Endothelial cell of umbilical vein (primary cell): ENCODE data around the gene LANCL2. TPM values are rescaled to one million over a fixed set of nuclear protein-coding genes. Genes with fewer than 3 reads are reported as not detected.

ENCODE experiments used
- BruUV-seq: library from RNA; stranded (reverse); fragments of 400-500 nt; replicated peaks from 2 replicates; lab custom pipeline; 2021; lab: Mats Ljungman, UMichigan
- CTCF ChIA-PET: fragments of 300-600, 350-600 bp; sonication (Branson Sonifier 250); formaldehyde crosslinking; loops from one replicate; lab custom pipeline; 2021; ENCODE audit warnings: antibody characterized with exemption, inconsistent platforms; lab: Charles Lee
- POLR2A ChIA-PET: fragments of 300-600, 350-600 bp; sonication (Branson Sonifier 250); formaldehyde crosslinking; loops from one replicate; lab custom pipeline; 2021; ENCODE audit warnings: antibody characterized with exemption, inconsistent platforms; lab: Charles Lee
- DNase-seq: peaks from one replicate; pipeline ENCODE4 v3.0.0-alpha.2; 2011; ENCODE audit warnings: low read depth, low spot score
- FAIRE-seq: peaks from 2 replicates; lab custom pipeline; 2011; peaks lifted over from hg19 to GRCh38; lab: Jason Lieb, UNC
- H2AFZ ChIP-seq: 2 replicates; pipeline ENCODE4 v1.6.0; 2012; ENCODE audit warnings: low read depth, low read length, control low read depth, inconsistent platforms
- H3K27ac ChIP-seq: 2 replicates; pipeline ENCODE4 v1.5.1; 2011; ENCODE audit warnings: low read depth, mild to moderate bottlenecking, control low read depth, low read length, moderate library complexity; ENCODE audit not compliant: insufficient read depth
- H3K27me3 ChIP-seq, 2 experiments: 2 replicates each; pipeline versions ENCODE4 v1.6.0 to v1.6.1; 2011; ENCODE audit warnings: low read length in 2 of 2, mixed read lengths in 1 of 2; ENCODE audit not compliant: control insufficient read depth in 2 of 2, insufficient read depth in 2 of 2
- H3K36me3 ChIP-seq, 2 experiments: 2 replicates in 1 of 2; 3 replicates in 1 of 2; pipeline ENCODE4 v1.5.1; 2011; ENCODE audit warnings: low read length in 2 of 2, mild to moderate bottlenecking in 1 of 2, moderate library complexity in 1 of 2; ENCODE audit not compliant: control insufficient read depth in 2 of 2, insufficient read depth in 2 of 2; ENCODE audit errors: extremely low read depth in 1 of 2
- H3K4me1 ChIP-seq: 3 replicates; pipeline ENCODE4 v1.5.1; 2011; ENCODE audit warnings: mild to moderate bottlenecking, low read length; ENCODE audit not compliant: control insufficient read depth, insufficient read depth; ENCODE audit errors: extremely low read depth
- H3K4me2 ChIP-seq: 2 replicates; pipeline ENCODE4 v1.6.1; 2011; ENCODE audit warnings: low read length, control low read depth, mixed read lengths; ENCODE audit not compliant: insufficient read depth
- H3K4me3 ChIP-seq, 3 experiments: fragments of 200-600 bp in 1 of 3; sonication (generic), shearing (Covaris generic) in 1 of 3; replicated peaks in 1 of 3; 2 replicates each; pipeline ENCODE4 v1.5.1; 2011 to 2016; ENCODE audit warnings: control low read depth in 3 of 3, low read length in 3 of 3, mild to moderate bottlenecking in 2 of 3, inconsistent platforms in 1 of 3, low read depth in 1 of 3, moderate library complexity in 1 of 3; ENCODE audit not compliant: insufficient read depth in 1 of 3
- H3K79me2 ChIP-seq: 2 replicates; pipeline ENCODE4 v1.6.0; 2012; ENCODE audit warnings: low read length, inconsistent platforms; ENCODE audit not compliant: control insufficient read depth, insufficient read depth
- H3K9ac ChIP-seq: replicated peaks from 2 replicates; pipeline ENCODE3; 2011; ENCODE audit warnings: low read length, control low read depth; ENCODE audit not compliant: insufficient read depth; ENCODE audit errors: extremely low read depth
- H3K9me1 ChIP-seq: replicated peaks from 3 replicates; pipeline ENCODE4 v1.6.0; 2011; ENCODE audit warnings: mild to moderate bottlenecking, low read length; ENCODE audit not compliant: control insufficient read depth, insufficient read depth; ENCODE audit errors: extremely low read depth
- H3K9me3 ChIP-seq: replicated peaks from 2 replicates; pipeline ENCODE4 v1.5.1; 2012; ENCODE audit warnings: low read length, inconsistent platforms; ENCODE audit not compliant: control insufficient read depth, insufficient read depth
- H4K20me1 ChIP-seq: replicated peaks from 2 replicates; pipeline ENCODE3; 2011; ENCODE audit warnings: mild to moderate bottlenecking, low read length; ENCODE audit not compliant: control insufficient read depth, insufficient read depth; ENCODE audit errors: extremely low read depth
- CTCF ChIP-seq, 2 donors: IDR thresholded peaks; 1 replicate in 1 of 2; 2 replicates in 1 of 2; pipeline ENCODE4 v1.5.1; 2011; ENCODE audit warnings: low read length in 2 of 2, mild to moderate bottlenecking in 2 of 2, moderate library complexity in 2 of 2, control low read depth in 1 of 2, inconsistent platforms in 1 of 2, low read depth in 1 of 2; ENCODE audit not compliant: insufficient read depth in 1 of 2; ENCODE audit errors: extremely low read depth in 1 of 2
- EZH2 ChIP-seq: IDR thresholded peaks from 2 replicates; pipeline ENCODE4 v1.6.1; 2012; ENCODE audit warnings: borderline replicate concordance, low read depth, mild to moderate bottlenecking, moderate library complexity, low read length, inconsistent platforms; ENCODE audit not compliant: severe bottlenecking
- GATA2 ChIP-seq: IDR thresholded peaks from 2 replicates; pipeline ENCODE4 v1.7.0; 2011; ENCODE audit warnings: low read depth, mild to moderate bottlenecking, moderate library complexity, mixed read lengths, low read length; ENCODE audit not compliant: insufficient read length, insufficient read depth
- JUN ChIP-seq: IDR thresholded peaks from 2 replicates; pipeline ENCODE4 v1.6.1; 2011; ENCODE audit warnings: borderline replicate concordance, low read depth; ENCODE audit not compliant: insufficient read length, insufficient read depth
- POLR2A ChIP-seq: IDR thresholded peaks from 2 replicates; pipeline ENCODE4 v1.6.1; 2012; ENCODE audit warnings: low read depth, mild to moderate bottlenecking, control low read depth, low read length
- dilution Hi-C: fragments of 300-500 bp; cut with MboI; formaldehyde crosslinking; loops from one replicate; pipeline ENCODE4 v1.15.0; 2019; ENCODE audit warnings: low sequenced_read_pairs; ENCODE audit not compliant: extremely low pct_ligation_motif_present
- intact Hi-C: fragments of 100-400 bp; cut with micrococcal nuclease; formaldehyde crosslinking; loops from one replicate; pipeline ENCODE4 v1.10.0; 2022
- polyA plus RNA-seq, 4 experiments: library from polyadenylated mRNA; depleted of rRNA in 3 of 4; stranded (reverse) in 3 of 4; unstranded in 1 of 4; fragments of >200 nt; gene quantifications; 2 replicates each; pipeline versions ENCODE4 v1.2.1 to v1.2.3, GENCODE V29; 2011 to 2012; ENCODE audit warnings: missing spikeins in 1 of 4
- total RNA-seq: library from RNA; stranded (reverse); gene quantifications from 2 replicates; pipeline ENCODE4 v1.2.3, GENCODE V29; 2021

The LANCL2 gene
- total and polyA plus RNA-seq, 2 donors (not counting 3 experiments of a cell fraction or from before 2014, with no cell fraction given) = 19.2 to 25.3 TPM

- Histone ChIP-seq H3K9ac (no peak overlapping the region), H3K4me2 (no peak overlapping the region), H4K20me1 (no peaks in the 10 kb centered on the region), H3K27me3 (no peaks in the 10 kb centered on the region), H3K4me3 (no peak overlapping the region), H3K79me2 (no peaks in the 10 kb centered on the region), H3K27ac (no peak overlapping the region), H3K4me1 (peaks cover 15% of the 10 kb centered on the region), H2AFZ (no peak overlapping the region), H3K9me3 (no peaks in the 10 kb centered on the region), H3K36me3 (peaks cover 0 to 8% of the 10 kb centered on the region in 2 experiments), H3K9me1 (no peaks in the 10 kb centered on the region)
- intact Hi-C loops = no loop called here
- no peak for DNase-seq
- FAIRE-seq = no peak
- TF ChIP-seq EZH2 (no peak), JUN (no peak), POLR2A (no peak), CTCF (IDR thresholded peaks at IDR 0.05; ENCODE audit: extremely low read depth in 1 of 2, insufficient read depth in 1 of 2, low read depth in 1 of 2, low read length in 2 of 2) (no peak), GATA2 (no peak)
- CTCF ChIA-PET = interaction anchor here (0.8 to 3.4 kb wide), 6 partner anchors 10 to 172 kb away, joined by 3 to 10 read pairs (median 4); no protein-coding TSS in a partner anchor
- POLR2A ChIA-PET = no interaction called here
- no TSS peak for BruUV-seq
- dilution Hi-C loops = no loop called here
These were observed 62.7 kb downstream of the LANCL2 start for GRCh38 chr7:55427800-55428199.
